Measurements from ENCODE around the gene SCARF2.

DNA sequence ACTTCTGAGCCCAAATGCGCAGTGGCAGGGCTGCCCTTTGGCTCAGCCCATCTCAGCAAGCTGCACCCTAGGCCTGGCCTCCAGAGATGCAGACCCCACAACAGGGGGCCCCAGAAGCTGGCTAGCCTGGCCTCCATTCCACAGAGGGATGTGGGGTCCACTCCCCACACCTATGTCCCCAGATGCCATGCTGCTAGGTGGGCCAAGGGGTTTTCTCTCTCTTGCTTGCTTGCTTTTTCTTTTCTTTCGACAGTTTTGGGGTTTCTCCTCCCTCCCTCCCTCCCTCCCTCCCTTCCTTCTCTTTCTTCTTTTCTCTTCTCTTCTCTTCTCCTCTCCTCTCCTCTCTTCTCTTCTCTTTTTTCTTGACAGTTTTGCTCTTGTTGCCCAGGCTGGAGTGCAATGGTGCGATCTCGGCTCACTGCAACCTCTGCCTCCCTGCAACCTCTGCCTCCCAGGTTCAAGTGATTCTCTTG lies 9.6 kb downstream of the SCARF2 start:
- no peak for TF ChIP-seq POLR2A (IDR thresholded peaks at IDR 0.05)
- TF ChIP-seq, protein P1, sequence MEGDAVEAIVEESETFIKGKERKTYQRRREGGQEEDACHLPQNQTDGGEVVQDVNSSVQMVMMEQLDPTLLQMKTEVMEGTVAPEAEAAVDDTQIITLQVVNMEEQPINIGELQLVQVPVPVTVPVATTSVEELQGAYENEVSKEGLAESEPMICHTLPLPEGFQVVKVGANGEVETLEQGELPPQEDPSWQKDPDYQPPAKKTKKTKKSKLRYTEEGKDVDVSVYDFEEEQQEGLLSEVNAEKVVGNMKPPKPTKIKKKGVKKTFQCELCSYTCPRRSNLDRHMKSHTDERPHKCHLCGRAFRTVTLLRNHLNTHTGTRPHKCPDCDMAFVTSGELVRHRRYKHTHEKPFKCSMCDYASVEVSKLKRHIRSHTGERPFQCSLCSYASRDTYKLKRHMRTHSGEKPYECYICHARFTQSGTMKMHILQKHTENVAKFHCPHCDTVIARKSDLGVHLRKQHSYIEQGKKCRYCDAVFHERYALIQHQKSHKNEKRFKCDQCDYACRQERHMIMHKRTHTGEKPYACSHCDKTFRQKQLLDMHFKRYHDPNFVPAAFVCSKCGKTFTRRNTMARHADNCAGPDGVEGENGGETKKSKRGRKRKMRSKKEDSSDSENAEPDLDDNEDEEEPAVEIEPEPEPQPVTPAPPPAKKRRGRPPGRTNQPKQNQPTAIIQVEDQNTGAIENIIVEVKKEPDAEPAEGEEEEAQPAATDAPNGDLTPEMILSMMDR (IDR thresholded peaks at IDR 0.05), result no peak
- no peak for TF ChIP-seq EP300 (IDR thresholded peaks at IDR 0.05)

All from tibial nerve (tissue), 4 donors.